Measurements from ENCODE around the gene LHPP.

Gene LHPP

GRCh38 chr10:124492266-124492665, 30.6 kb downstream of the LHPP start:
- Histone ChIP-seq H3K36me3 (ENCODE audit: control insufficient read depth, insufficient read depth, low read length) (no peaks in the 10 kb centered on the region), H3K4me3 (replicated peaks; ENCODE audit: low read depth, low read length) (no peak overlapping the region), H3K27me3 (replicated peaks; ENCODE audit: control insufficient read depth, insufficient read depth, low read length) (no peaks in the 10 kb centered on the region)
- DNase-seq (ENCODE audit: extremely low read depth, insufficient read length), result no peak
- TF ChIP-seq CTCF (IDR thresholded peaks at IDR 0.05; ENCODE audit: insufficient read depth, low read length, poor library complexity, severe bottlenecking), result no peak

- no peak for TF ChIP-seq CTCF (IDR thresholded peaks at IDR 0.05; ENCODE audit: insufficient read depth, low read length, poor library complexity, severe bottlenecking)
- DNase-seq (ENCODE audit: extremely low read depth, insufficient read length), result no peak
- Histone ChIP-seq H3K4me3 (replicated peaks; ENCODE audit: low read depth, low read length) (no peak overlapping the region), H3K36me3 (ENCODE audit: control insufficient read depth, insufficient read depth, low read length) (no peaks in the 10 kb centered on the region), H3K27me3 (replicated peaks; ENCODE audit: control insufficient read depth, insufficient read depth, low read length) (no peaks in the 10 kb centered on the region)
Measured at GRCh38 chr10:124493214-124493882, 31.7 kb downstream of the LHPP start.

GRCh38 chr10:124494046-124494807, 32.6 kb downstream of the LHPP start:
- Histone ChIP-seq H3K36me3 (ENCODE audit: control insufficient read depth, insufficient read depth, low read length) (no peaks in the 10 kb centered on the region), H3K27me3 (replicated peaks; ENCODE audit: control insufficient read depth, insufficient read depth, low read length) (no peaks in the 10 kb centered on the region), H3K4me3 (replicated peaks; ENCODE audit: low read depth, low read length) (no peak overlapping the region)
- no peak for TF ChIP-seq CTCF (IDR thresholded peaks at IDR 0.05; ENCODE audit: insufficient read depth, low read length, poor library complexity, severe bottlenecking)
- no peak for DNase-seq (ENCODE audit: extremely low read depth, insufficient read length)

- DNase-seq (ENCODE audit: extremely low read depth, insufficient read length), result no peak
- no peak for TF ChIP-seq CTCF (IDR thresholded peaks at IDR 0.05; ENCODE audit: insufficient read depth, low read length, poor library complexity, severe bottlenecking)
- Histone ChIP-seq H3K4me3 (replicated peaks; ENCODE audit: low read depth, low read length) (no peak overlapping the region), H3K27me3 (replicated peaks; ENCODE audit: control insufficient read depth, insufficient read depth, low read length) (no peaks in the 10 kb centered on the region), H3K36me3 (ENCODE audit: control insufficient read depth, insufficient read depth, low read length) (no peaks in the 10 kb centered on the region)
Measured at GRCh38 chr10:124495162-124495561, 33.5 kb downstream of the LHPP start.

GRCh38 chr10:124495725-124496124, 34.1 kb downstream of the LHPP start:
- Histone ChIP-seq H3K27me3 (replicated peaks; ENCODE audit: control insufficient read depth, insufficient read depth, low read length) (no peaks in the 10 kb centered on the region), H3K36me3 (ENCODE audit: control insufficient read depth, insufficient read depth, low read length) (no peaks in the 10 kb centered on the region), H3K4me3 (replicated peaks; ENCODE audit: low read depth, low read length) (no peak overlapping the region)
- DNase-seq (ENCODE audit: extremely low read depth, insufficient read length), result no peak
- no peak for TF ChIP-seq CTCF (IDR thresholded peaks at IDR 0.05; ENCODE audit: insufficient read depth, low read length, poor library complexity, severe bottlenecking)
